Measurements from ENCODE around the gene KRTAP23-1. TPM values are rescaled to one million over a fixed set of nuclear protein-coding genes. Genes with fewer than 3 reads are reported as not detected.

The KRTAP23-1 gene
- polyA plus RNA-seq, 1 donor from 2014 or later, result not detected

- Histone ChIP-seq H3K27ac (ENCODE audit: low read length) (no peak within 1 kb of the TSS), H3F3A (ENCODE audit: insufficient read depth, low read length, poor library complexity, severe bottlenecking) (no peaks in the 10 kb centered on the region), H3K9ac (ENCODE audit: low read length) (no peak within 1 kb of the TSS), H2AFZ (ENCODE audit: low read depth, low read length) (no peak within 1 kb of the TSS), H3K79me2 (replicated peaks; ENCODE audit: insufficient read depth, low read length) (no peaks in the 10 kb centered on the region), H3K36me3 (ENCODE audit: insufficient read depth, low read length) (no peaks in the 10 kb centered on the region), H3K9me3 (ENCODE audit: low read length) (no peaks in the 10 kb centered on the region), H3K4me2 (ENCODE audit: low read length) (no peak within 1 kb of the TSS), H3K4me3 (ENCODE audit: low read length) (no peak within 1 kb of the TSS), H3K9me2 (ENCODE audit: insufficient read depth, low read length) (no peaks in the 10 kb centered on the region), H4K20me1 (ENCODE audit: insufficient read depth) (no peaks in the 10 kb centered on the region), H3K27me3 (ENCODE audit: insufficient read depth, low read depth, low read length) (no peaks in the 10 kb centered on the region)
- TF ChIP-seq SMC3 (conservative IDR thresholded peaks at IDR 0.05; ENCODE audit: poor library complexity) (no peak), CTCF (IDR thresholded peaks at IDR 0.05; ENCODE audit: poor library complexity, severe bottlenecking) (no peak), EP300 (conservative IDR thresholded peaks at IDR 0.05; ENCODE audit: poor library complexity, severe bottlenecking) (no peak), TAF1 (IDR thresholded peaks at IDR 0.05; ENCODE audit: low read depth) (no peak), REST (IDR thresholded peaks at IDR 0.05; ENCODE audit: borderline replicate concordance) (no peak), POLR2AphosphoS5 (IDR thresholded peaks at IDR 0.05) (no peak), MXI1 (conservative IDR thresholded peaks at IDR 0.05; ENCODE audit: poor library complexity, severe bottlenecking) (no peak), EZH2 (IDR thresholded peaks at IDR 0.05; ENCODE audit: borderline replicate concordance, insufficient read depth, low read length, poor library complexity, severe bottlenecking) (no peak)
Observed at GRCh38 chr21:30372139-30372770, 23.8 kb upstream of the KRTAP23-1 start, which contains the start of gene KRTAP13-2. Gene KRTAP13-2 (minus strand): TSS chr21:30372271. CDS start chr21:30372213, 58 bp downstream.

DNA sequence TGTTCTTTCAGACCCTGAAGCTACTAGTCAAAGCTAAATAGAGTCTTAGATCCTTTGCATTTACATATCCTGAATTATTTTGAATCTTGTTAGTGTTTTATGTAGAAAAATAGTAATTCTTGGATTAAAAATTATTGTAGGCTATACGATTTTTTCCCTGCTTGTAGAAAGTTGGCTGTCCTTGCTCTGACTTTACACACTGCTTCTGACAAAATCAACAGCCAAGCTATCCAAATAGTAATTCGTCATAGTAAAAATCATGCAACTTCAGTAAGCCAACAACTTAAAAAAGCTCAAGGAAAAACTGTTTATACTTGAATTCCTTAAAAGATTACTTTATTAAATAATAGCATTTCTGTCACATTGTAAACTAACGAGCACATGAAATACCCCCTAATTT, 7.5 kb upstream of the KRTAP23-1 start:
- H3K9me3 ChIP-seq (ENCODE audit: low read length), result no peaks in the 10 kb centered on the region
- TF ChIP-seq TAF1 (IDR thresholded peaks at IDR 0.05; ENCODE audit: low read depth), result no peak
- H3K9me2 ChIP-seq (ENCODE audit: insufficient read depth, low read length), result no peaks in the 10 kb centered on the region

More for the DNA sequence above, 7.5 kb upstream of the KRTAP23-1 start:
- no peak overlapping the region for H3K27ac ChIP-seq (ENCODE audit: low read length)
- H3F3A ChIP-seq (ENCODE audit: insufficient read depth, low read length, poor library complexity, severe bottlenecking), result no peaks in the 10 kb centered on the region
- no peak overlapping the region for H3K4me3 ChIP-seq (ENCODE audit: low read length)
- no peak overlapping the region for H3K4me2 ChIP-seq (ENCODE audit: low read length)
- H3K79me2 ChIP-seq (replicated peaks; ENCODE audit: insufficient read depth, low read length), result no peaks in the 10 kb centered on the region
- no peaks in the 10 kb centered on the region for H3K36me3 ChIP-seq (ENCODE audit: insufficient read depth, low read length)
- no peak overlapping the region for H3K9ac ChIP-seq (ENCODE audit: low read length)
- H3K27me3 ChIP-seq (ENCODE audit: insufficient read depth, low read depth, low read length), result no peaks in the 10 kb centered on the region
- no peak overlapping the region for H2AFZ ChIP-seq (ENCODE audit: low read depth, low read length)
- H4K20me1 ChIP-seq (ENCODE audit: insufficient read depth), result no peaks in the 10 kb centered on the region
